CD4-positive, alpha-beta T cell treated with Interferon alpha-2 for 1 hour (primary cell): Measurements from ENCODE around the gene IGFBP6.
A peak's percentile ranks its signal among the peaks of the same experiment; 100 is the strongest.

Source experiments
- DNase-seq, 2 donors: peaks; one replicate each; pipeline ENCODE4 v3.0.0-alpha.2; 2020 to 2022

The IGFBP6 gene

GRCh38 chr12:53059434-53060063, 37.9 kb upstream of the IGFBP6 start:
- no peak for DNase-seq

GRCh38 chr12:53060064-53060720, 37.3 kb upstream of the IGFBP6 start:
- DNase-seq, result no peak

- DNase-seq, result no peak
Measured at GRCh38 chr12:53060721-53061276, 36.7 kb upstream of the IGFBP6 start.

GRCh38 chr12:53061404-53062010, 36.0 kb upstream of the IGFBP6 start:
- DNase-seq, result no peak

- no peak for DNase-seq
Measured at GRCh38 chr12:53062011-53062961, 35.2 kb upstream of the IGFBP6 start.

- no peak for DNase-seq
Measured at GRCh38 chr12:53062977-53063707, 34.3 kb upstream of the IGFBP6 start.

- DNase-seq, result no peak
Measured at GRCh38 chr12:53063708-53064612, 33.5 kb upstream of the IGFBP6 start.

GRCh38 chr12:53064613-53065436, 32.6 kb upstream of the IGFBP6 start:
- DNase-seq, result no peak

GRCh38 chr12:53065470-53065869, 32.0 kb upstream of the IGFBP6 start:
- no peak for DNase-seq

GRCh38 chr12:53065975-53066931, 31.2 kb upstream of the IGFBP6 start:
- DNase-seq, result peak; percentile 58 to 72

- no peak for DNase-seq
Measured at GRCh38 chr12:53067074-53067992, 30.1 kb upstream of the IGFBP6 start.

- DNase-seq, result no peak
Measured at GRCh38 chr12:53067993-53068770, 29.3 kb upstream of the IGFBP6 start.

- no peak for DNase-seq
Measured at GRCh38 chr12:53068811-53069585, 28.5 kb upstream of the IGFBP6 start.

GRCh38 chr12:53069621-53070410, 27.7 kb upstream of the IGFBP6 start:
- DNase-seq, result no peak

- no peak for DNase-seq
Measured at GRCh38 chr12:53070877-53071492, 26.5 kb upstream of the IGFBP6 start.
